ENCODE measurements around the gene PRDM11.

GRCh38 chr11:45162916-45163879 is 16.8 kb downstream of the PRDM11 start:
- TF ChIP-seq CTCF (conservative IDR thresholded peaks at IDR 0.05): no peak
- no peak for TF ChIP-seq EZH2 (IDR thresholded peaks at IDR 0.05; ENCODE audit: low read depth)

Data from PC-9 (cell line).